Measurements from ENCODE around the gene PTPRN2.

The PTPRN2 gene

DNA sequence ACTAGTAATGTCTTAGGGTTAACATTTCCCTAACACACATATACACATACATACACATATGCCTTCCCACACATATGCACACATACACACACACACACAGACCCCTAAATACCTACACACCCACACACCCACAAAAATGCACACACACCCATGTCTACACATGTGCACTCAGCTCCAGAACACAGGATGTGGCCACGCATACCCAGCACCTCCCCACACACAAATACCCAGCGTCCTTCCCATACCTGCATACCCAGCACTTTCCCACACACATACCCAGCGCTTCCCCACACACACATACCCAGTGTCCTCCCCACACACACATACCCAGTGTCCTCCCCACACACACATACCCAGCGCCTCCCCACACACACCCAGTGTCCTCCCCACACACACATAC lies 715.9 kb downstream of the PTPRN2 start:
- H3K4me3 ChIP-seq (ENCODE audit: low read depth, low read length) = no peak overlapping the region
- TF ChIP-seq, protein P1, sequence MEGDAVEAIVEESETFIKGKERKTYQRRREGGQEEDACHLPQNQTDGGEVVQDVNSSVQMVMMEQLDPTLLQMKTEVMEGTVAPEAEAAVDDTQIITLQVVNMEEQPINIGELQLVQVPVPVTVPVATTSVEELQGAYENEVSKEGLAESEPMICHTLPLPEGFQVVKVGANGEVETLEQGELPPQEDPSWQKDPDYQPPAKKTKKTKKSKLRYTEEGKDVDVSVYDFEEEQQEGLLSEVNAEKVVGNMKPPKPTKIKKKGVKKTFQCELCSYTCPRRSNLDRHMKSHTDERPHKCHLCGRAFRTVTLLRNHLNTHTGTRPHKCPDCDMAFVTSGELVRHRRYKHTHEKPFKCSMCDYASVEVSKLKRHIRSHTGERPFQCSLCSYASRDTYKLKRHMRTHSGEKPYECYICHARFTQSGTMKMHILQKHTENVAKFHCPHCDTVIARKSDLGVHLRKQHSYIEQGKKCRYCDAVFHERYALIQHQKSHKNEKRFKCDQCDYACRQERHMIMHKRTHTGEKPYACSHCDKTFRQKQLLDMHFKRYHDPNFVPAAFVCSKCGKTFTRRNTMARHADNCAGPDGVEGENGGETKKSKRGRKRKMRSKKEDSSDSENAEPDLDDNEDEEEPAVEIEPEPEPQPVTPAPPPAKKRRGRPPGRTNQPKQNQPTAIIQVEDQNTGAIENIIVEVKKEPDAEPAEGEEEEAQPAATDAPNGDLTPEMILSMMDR (conservative IDR thresholded peaks at IDR 0.05; ENCODE audit: low read depth, low read length) = no peak
- DNase-seq (ENCODE audit: low read depth) = no peak

- TF ChIP-seq, protein P1 (conservative IDR thresholded peaks at IDR 0.05; ENCODE audit: low read depth, low read length) = no peak
- H3K4me3 ChIP-seq (ENCODE audit: low read depth, low read length) = no peak overlapping the region
- no peak for DNase-seq (ENCODE audit: low read depth)
Observed at GRCh38 chr7:157870644-157871290, 716.9 kb downstream of the PTPRN2 start.

DNA sequence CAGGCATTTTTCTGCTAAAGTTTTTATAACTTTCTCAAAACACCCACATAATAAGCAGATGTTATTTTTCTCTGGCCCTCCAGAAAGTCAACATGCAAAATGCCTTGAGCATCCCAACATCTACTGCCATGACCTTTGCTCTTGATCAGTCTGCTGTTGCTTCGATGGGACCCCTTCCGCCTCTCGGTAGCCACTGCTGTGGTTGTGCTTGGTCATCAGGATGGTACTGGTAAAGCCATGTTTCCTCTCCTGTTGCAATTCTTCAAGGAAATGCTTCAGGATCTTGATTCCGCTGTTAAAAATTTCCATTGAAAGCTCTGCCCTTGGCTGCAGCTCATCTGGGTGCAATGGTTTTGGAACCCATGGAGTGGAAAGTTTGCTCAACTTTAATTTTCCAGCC lies 717.8 kb downstream of the PTPRN2 start:
- H3K4me3 ChIP-seq (ENCODE audit: low read depth, low read length) = no peak overlapping the region
- no peak for DNase-seq (ENCODE audit: low read depth)
- TF ChIP-seq, protein P1 (conservative IDR thresholded peaks at IDR 0.05; ENCODE audit: low read depth, low read length) = no peak

DNA sequence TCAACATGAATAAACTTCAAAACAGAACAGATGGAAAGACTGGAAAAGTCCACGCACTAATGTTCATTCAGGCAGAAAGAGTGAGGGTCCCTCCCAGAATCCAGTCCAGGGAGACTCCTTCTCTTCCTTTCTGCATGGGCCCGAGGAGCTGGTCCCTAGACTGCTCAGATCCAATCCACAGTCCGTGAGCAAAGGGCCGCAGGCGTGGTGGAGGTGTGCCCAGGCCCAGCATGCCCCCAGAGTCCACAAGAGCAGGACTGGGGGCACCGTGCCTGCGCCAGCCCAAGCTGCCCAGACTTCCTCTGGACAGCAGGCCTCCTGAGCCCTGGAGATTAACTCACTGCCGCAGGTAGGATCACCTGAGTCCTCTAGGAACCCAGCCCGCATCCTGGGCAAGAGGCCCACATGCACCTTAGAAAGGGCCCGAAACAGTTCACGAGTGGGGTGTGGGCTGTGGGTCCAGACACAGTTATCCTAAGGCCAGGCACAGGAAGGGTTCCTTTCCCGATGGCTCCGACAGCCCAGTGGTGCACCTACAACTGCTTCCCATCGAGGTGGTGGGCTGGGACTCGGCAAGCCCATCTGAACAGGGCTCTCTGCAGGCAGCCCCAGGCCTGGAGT lies 719.8 kb downstream of the PTPRN2 start:
- TF ChIP-seq, protein P1 (conservative IDR thresholded peaks at IDR 0.05; ENCODE audit: low read depth, low read length) = no peak
- DNase-seq (ENCODE audit: low read depth) = no peak
- no peak overlapping the region for H3K4me3 ChIP-seq (ENCODE audit: low read depth, low read length)

- TF ChIP-seq, protein P1 (conservative IDR thresholded peaks at IDR 0.05; ENCODE audit: low read depth, low read length) = no peak
- no peak overlapping the region for H3K4me3 ChIP-seq (ENCODE audit: low read depth, low read length)
- DNase-seq (ENCODE audit: low read depth) = no peak
Observed at GRCh38 chr7:157866336-157866924, 721.2 kb downstream of the PTPRN2 start.

GRCh38 chr7:157865351-157866165 lies 722.1 kb downstream of the PTPRN2 start:
- TF ChIP-seq, protein P1 (conservative IDR thresholded peaks at IDR 0.05; ENCODE audit: low read depth, low read length) = no peak
- no peak for DNase-seq (ENCODE audit: low read depth)

More at GRCh38 chr7:157865351-157866165, 722.1 kb downstream of the PTPRN2 start:
- no peak overlapping the region for H3K4me3 ChIP-seq (ENCODE audit: low read depth, low read length)

Measured in choroid plexus epithelial cell (primary cell).